HCT116 (cell line): Measurements from ENCODE around the gene DDX56. TPM values are rescaled to one million over a fixed set of nuclear protein-coding genes. Genes with fewer than 3 reads are reported as not detected.

ENCODE experiments used
- ATAC-seq: fragments of 200-7000 bp; cut with Tn5 transposase; 2 replicates; pipeline ENCODE4 v1.9.1; 2020; ENCODE audit warnings: mild to moderate bottlenecking, moderate library complexity
- BruUV-seq: library from RNA; stranded (reverse); fragments of 400-500 nt; replicated peaks from 2 replicates; lab custom pipeline; 2021; lab: Mats Ljungman, UMichigan
- CTCF ChIA-PET: fragments of 300-600 bp; sonication (Branson Sonifier 250); formaldehyde crosslinking; loops from one replicate; lab custom pipeline; 2021; ENCODE audit warnings: antibody characterized with exemption; lab: Charles Lee
- POLR2A ChIA-PET: fragments of 300-600, 350-600 bp; sonication (Branson Sonifier 250); formaldehyde crosslinking; loops from one replicate; lab custom pipeline; 2021; ENCODE audit warnings: antibody characterized with exemption; lab: Charles Lee
- RAD21 ChIA-PET, 2 experiments: fragments of 300-600 bp; sonication (Branson Sonifier 250); formaldehyde crosslinking; loops; one replicate each; lab custom pipeline; 2023; ENCODE audit warnings: low total read pairs in 2 of 2; ENCODE audit not compliant: uncharacterized antibody in 2 of 2, unreplicated experiment in 2 of 2, low non-redundant PET in 1 of 2; lab: Charles Lee
- DNase-seq: peaks from one replicate; pipeline ENCODE4 v3.0.0-alpha.2; 2010; ENCODE audit warnings: low read depth, low spot score
- H2AFZ ChIP-seq: fragments of 200-600 bp; shearing (Covaris generic), sonication (generic); 2 replicates; pipeline ENCODE4 v1.6.1; 2017; ENCODE audit warnings: low read depth, mixed run types, mixed read lengths, antibody characterized with exemption, low read length; ENCODE audit not compliant: poor library complexity, severe bottlenecking
- H3K27ac ChIP-seq: 2 replicates; pipeline ENCODE4 v1.5.1; 2012; ENCODE audit warnings: low read depth, low read length
- H3K27me3 ChIP-seq: fragments of 200-600 bp; sonication (generic); 2 replicates; pipeline ENCODE4 v1.6.1; 2016; ENCODE audit warnings: mixed run types, low read length, mixed read lengths; ENCODE audit not compliant: insufficient read depth
- H3K36me3 ChIP-seq, 2 experiments: fragments of 200-500 bp in 1 of 2; fragments of 200-600 bp in 1 of 2; sonication (Bioruptor generic) in 1 of 2; sonication (generic) in 1 of 2; 2 replicates each; pipeline versions ENCODE4 v1.5.1 to v1.6.1; 2014 to 2016; ENCODE audit warnings: low read length in 2 of 2, inconsistent platforms in 1 of 2, mixed read lengths in 1 of 2, mixed run types in 1 of 2; ENCODE audit not compliant: insufficient read depth in 2 of 2, control insufficient read depth in 1 of 2
- H3K4me1 ChIP-seq, 2 experiments: fragments of 200-600 bp in 1 of 2; sonication (generic) in 1 of 2; 2 replicates each; pipeline versions ENCODE4 v1.5.1 to v1.6.1; 2012 to 2017; ENCODE audit warnings: low read length in 2 of 2, inconsistent platforms in 1 of 2, mild to moderate bottlenecking in 1 of 2, mixed read lengths in 1 of 2, mixed run types in 1 of 2, moderate library complexity in 1 of 2; ENCODE audit not compliant: insufficient read depth in 2 of 2, control insufficient read depth in 1 of 2
- H3K4me2 ChIP-seq: fragments of 200-600 bp; sonication (generic); 2 replicates; pipeline ENCODE4 v1.6.1; 2017; ENCODE audit warnings: mixed run types, low read length, mixed read lengths
- H3K4me3 ChIP-seq, 2 experiments: fragments of 200-600 bp in 1 of 2; sonication (generic) in 1 of 2; replicated peaks in 1 of 2; 2 replicates each; pipeline ENCODE4 v1.5.1; 2011 to 2016; ENCODE audit warnings: low read length in 2 of 2, control low read depth in 1 of 2, low read depth in 1 of 2, mild to moderate bottlenecking in 1 of 2, mixed read lengths in 1 of 2, mixed run types in 1 of 2
- H3K79me2 ChIP-seq: fragments of 200-600 bp; sonication (generic); 2 replicates; pipeline ENCODE4 v1.6.1; 2017; ENCODE audit warnings: mild to moderate bottlenecking, mixed run types, low read length, moderate library complexity, mixed read lengths; ENCODE audit not compliant: insufficient read depth
- H3K9ac ChIP-seq: fragments of 200-600 bp; sonication (generic); 2 replicates; pipeline ENCODE4 v1.6.1; 2016; ENCODE audit warnings: low read length, mixed read lengths
- H3K9me2 ChIP-seq: fragments of 200-600 bp; sonication (generic), shearing (Covaris generic); 2 replicates; pipeline ENCODE4 v1.6.1; 2017; ENCODE audit warnings: mixed run types, mild to moderate bottlenecking, moderate library complexity; ENCODE audit not compliant: insufficient read depth
- H3K9me3 ChIP-seq, 2 experiments: fragments of 200-500 bp in 1 of 2; fragments of 200-600 bp in 1 of 2; sonication (Bioruptor generic) in 1 of 2; sonication (generic) in 1 of 2; 2 replicates each; pipeline ENCODE4 v1.6.1; 2014 to 2017; ENCODE audit warnings: low read length in 2 of 2, mixed read lengths in 2 of 2, inconsistent platforms in 1 of 2, low read depth in 1 of 2, mild to moderate bottlenecking in 1 of 2, mixed run types in 1 of 2, moderate library complexity in 1 of 2; ENCODE audit not compliant: control insufficient read depth in 1 of 2, insufficient read depth in 1 of 2
- H4K20me1 ChIP-seq: fragments of 200-600 bp; sonication (generic), shearing (Covaris generic); 2 replicates; pipeline ENCODE4 v1.6.1; 2017; ENCODE audit warnings: mixed run types, mild to moderate bottlenecking, moderate library complexity; ENCODE audit not compliant: insufficient read depth
- CTCF ChIP-seq, 3 experiments: fragments of 200-600 bp in 1 of 3; sonication (generic) in 1 of 3; IDR thresholded peaks in 2 of 3; conservative IDR thresholded peaks in 1 of 3; 2 replicates each; pipeline ENCODE4 v1.5.1; 2012 to 2017; ENCODE audit warnings: low read depth in 2 of 3, low read length in 2 of 3, antibody characterized with exemption in 1 of 3, borderline replicate concordance in 1 of 3, control low read depth in 1 of 3, mild to moderate bottlenecking in 1 of 3, mixed read lengths in 1 of 3, mixed run types in 1 of 3, moderate library complexity in 1 of 3; ENCODE audit not compliant: insufficient read depth in 1 of 3
- JUND ChIP-seq: IDR thresholded peaks from 2 replicates; pipeline ENCODE4 v1.6.1; 2012
- RAD21 ChIP-seq: IDR thresholded peaks from 2 replicates; pipeline ENCODE4 v1.6.1; 2012; ENCODE audit warnings: low read depth, mild to moderate bottlenecking
- YY1 ChIP-seq: IDR thresholded peaks from 2 replicates; pipeline ENCODE4 v1.6.1; 2011; ENCODE audit warnings: low read length, low read depth, moderate library complexity, mild to moderate bottlenecking; ENCODE audit not compliant: insufficient replicate concordance; ENCODE audit errors: extremely low read depth
- intact Hi-C: fragments of 100-400 bp; cut with micrococcal nuclease; formaldehyde crosslinking; loops from 2 replicates; pipeline ENCODE4 v1.10.0; 2022
- total RNA-seq: library from RNA; stranded (reverse); gene quantifications from one replicate; pipeline ENCODE4 v1.2.1, GENCODE V29; 2021; ENCODE audit not compliant: unreplicated experiment

The DDX56 gene
- total RNA-seq, 1 experiment from 2014 or later = 119 TPM

DNA sequence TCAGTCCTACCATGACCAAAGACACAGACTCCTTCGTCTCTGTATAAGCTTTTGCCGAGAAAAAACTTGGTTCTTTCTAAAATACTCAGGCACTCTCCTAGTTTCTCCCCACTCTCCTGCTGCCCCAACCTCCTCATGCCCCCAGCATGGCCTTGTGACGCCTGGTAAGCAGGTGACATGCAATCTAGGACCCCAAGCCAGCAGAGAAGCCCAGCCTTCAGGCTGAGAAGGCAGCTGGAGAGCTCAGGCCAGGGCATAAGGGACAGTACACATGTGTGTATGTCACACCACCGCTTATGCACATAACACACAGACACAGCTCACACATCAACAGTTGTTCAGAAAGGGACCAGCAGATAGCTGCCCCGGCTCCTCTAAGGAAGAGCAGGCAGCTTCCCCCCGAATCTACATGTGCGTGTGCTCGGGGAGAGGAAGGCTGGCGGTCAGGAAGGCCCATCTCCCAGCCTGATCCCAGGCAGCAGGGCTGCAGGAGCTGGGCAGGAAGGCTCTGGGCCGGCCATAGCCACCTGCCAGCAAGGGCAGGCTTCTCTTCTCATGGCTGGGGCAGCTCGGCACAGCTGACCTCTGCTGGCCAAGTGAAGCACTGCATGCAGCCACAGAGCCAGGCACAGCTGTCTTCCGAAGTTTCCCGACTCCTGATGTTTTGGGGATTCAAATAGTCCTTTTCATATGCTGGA is 8.5 kb downstream of the DDX56 start:
- ChIA-PET RAD21 (interaction anchor here (0.9 to 1.5 kb wide), 2 partner anchors 324 kb away, joined by 3 to 4 read pairs; no protein-coding TSS in a partner anchor), CTCF (interaction anchor here (0.5 to 3.0 kb wide), 11 partner anchors 9 to 836 kb away, joined by 3 to 21 read pairs (median 6); partner anchors contain the start of genes COA1 and DDX56), POLR2A (interaction anchor here (0.5 to 1.0 kb wide), 2 partner anchors 9 to 348 kb away, joined by 3 to 4 read pairs; partner anchors contain the start of gene DDX56)
- Histone ChIP-seq H4K20me1 (peaks cover 7% of the 10 kb centered on the region; the same call in 1 of the 2 replicates), H3K4me2 (no peak overlapping the region), H3K36me3 (peaks cover 49 to 53% of the 10 kb centered on the region in 2 experiments), H2AFZ (no peak overlapping the region), H3K9ac (no peak overlapping the region), H3K9me2 (no peaks in the 10 kb centered on the region), H3K4me3 (no peak overlapping the region), H3K27ac (no peak overlapping the region), H3K9me3 (no peaks in the 10 kb centered on the region), H3K79me2 (peaks cover 35% of the 10 kb centered on the region), H3K27me3 (no peaks in the 10 kb centered on the region), H3K4me1 (peaks cover 11 to 26% of the 10 kb centered on the region in 2 experiments)
- ATAC-seq (peak; percentile 80), DNase-seq (no peak)
- intact Hi-C loops = loop anchor here (1.0 to 5.0 kb wide), 2 partner anchors 218 to 324 kb away; no protein-coding TSS in a partner anchor
- BruUV-seq = no TSS peak
- TF ChIP-seq CTCF (IDR thresholded peaks at IDR 0.05 in 2 of 3, conservative IDR thresholded peaks at IDR 0.05 in 1 of 3; ENCODE audit: borderline replicate concordance in 1 of 3, insufficient read depth in 1 of 3, low read depth in 2 of 3, low read length in 2 of 3) (peak; percentile 63 to 99 (median 88)), RAD21 (peak; percentile 78), YY1 (no peak), JUND (no peak)
